ENCODE results near the gene SORCS3. TPM values are rescaled to one million over a fixed set of nuclear protein-coding genes. Genes with fewer than 3 reads are reported as not detected.

SORCS3 gene
- total RNA-seq, 1 donor from 2014 or later = 0.25 TPM

GRCh38 chr10:104892879-104893617 lies 252.0 kb downstream of the SORCS3 start:
- no peaks in the 10 kb centered on the region for H3K27me3 ChIP-seq
- H3K27ac ChIP-seq = no peak overlapping the region
- no peaks in the 10 kb centered on the region for H3K4me1 ChIP-seq
- DNase-seq (ENCODE audit: extremely low spot score in 2 of 2) = no peak
- H3K36me3 ChIP-seq = no peaks in the 10 kb centered on the region
- TF ChIP-seq POLR2A (IDR thresholded peaks at IDR 0.05) (no peak), CTCF (IDR thresholded peaks at IDR 0.05) (no peak), POLR2AphosphoS5 (IDR thresholded peaks at IDR 0.05; ENCODE audit: insufficient read depth in 1 of 2, low read depth in 1 of 2) (no peak)
- intact Hi-C loops (cut with DNase I) = no loop called here
- no peak overlapping the region for H3K4me3 ChIP-seq
- H3K9me3 ChIP-seq = no peaks in the 10 kb centered on the region

GRCh38 chr10:104893701-104894100 lies 252.6 kb downstream of the SORCS3 start:
- Histone ChIP-seq H3K4me3 (no peak overlapping the region), H3K27ac (no peak overlapping the region), H3K27me3 (no peaks in the 10 kb centered on the region), H3K36me3 (no peaks in the 10 kb centered on the region), H3K4me1 (no peaks in the 10 kb centered on the region), H3K9me3 (no peaks in the 10 kb centered on the region)
- no peak for TF ChIP-seq POLR2AphosphoS5 (IDR thresholded peaks at IDR 0.05; ENCODE audit: insufficient read depth in 1 of 2, low read depth in 1 of 2)
- TF ChIP-seq POLR2A (IDR thresholded peaks at IDR 0.05) = no peak
- TF ChIP-seq CTCF (IDR thresholded peaks at IDR 0.05) = no peak
- intact Hi-C loops (cut with DNase I) = no loop called here
- no peak for DNase-seq (ENCODE audit: extremely low spot score in 2 of 2)

GRCh38 chr10:104894681-104895080 lies 253.6 kb downstream of the SORCS3 start:
- no peak for TF ChIP-seq POLR2AphosphoS5 (IDR thresholded peaks at IDR 0.05; ENCODE audit: insufficient read depth in 1 of 2, low read depth in 1 of 2)
- TF ChIP-seq CTCF (IDR thresholded peaks at IDR 0.05) = no peak
- TF ChIP-seq POLR2A (IDR thresholded peaks at IDR 0.05) = no peak
- no peaks in the 10 kb centered on the region for H3K27me3 ChIP-seq
- H3K4me1 ChIP-seq = no peaks in the 10 kb centered on the region
- H3K9me3 ChIP-seq = no peaks in the 10 kb centered on the region
- no peaks in the 10 kb centered on the region for H3K36me3 ChIP-seq
- intact Hi-C loops (cut with DNase I) = no loop called here
- H3K4me3 ChIP-seq = no peak overlapping the region
- DNase-seq (ENCODE audit: extremely low spot score in 2 of 2) = no peak
- H3K27ac ChIP-seq = no peak overlapping the region

GRCh38 chr10:104895541-104895940 lies 254.5 kb downstream of the SORCS3 start:
- intact Hi-C loops (cut with DNase I) = no loop called here
- Histone ChIP-seq H3K4me1 (no peaks in the 10 kb centered on the region), H3K36me3 (no peaks in the 10 kb centered on the region), H3K27ac (no peak overlapping the region), H3K4me3 (no peak overlapping the region), H3K27me3 (no peaks in the 10 kb centered on the region), H3K9me3 (no peaks in the 10 kb centered on the region)
- TF ChIP-seq POLR2A (IDR thresholded peaks at IDR 0.05) (no peak), POLR2AphosphoS5 (IDR thresholded peaks at IDR 0.05; ENCODE audit: insufficient read depth in 1 of 2, low read depth in 1 of 2) (no peak), CTCF (IDR thresholded peaks at IDR 0.05) (no peak)
- no peak for DNase-seq (ENCODE audit: extremely low spot score in 2 of 2)

GRCh38 chr10:104895981-104896380 lies 254.9 kb downstream of the SORCS3 start:
- Histone ChIP-seq H3K27ac (no peak overlapping the region), H3K4me1 (no peaks in the 10 kb centered on the region), H3K4me3 (no peak overlapping the region), H3K9me3 (no peaks in the 10 kb centered on the region), H3K27me3 (no peaks in the 10 kb centered on the region), H3K36me3 (no peaks in the 10 kb centered on the region)
- no peak for DNase-seq (ENCODE audit: extremely low spot score in 2 of 2)
- TF ChIP-seq POLR2A (IDR thresholded peaks at IDR 0.05) (no peak), CTCF (IDR thresholded peaks at IDR 0.05) (no peak), POLR2AphosphoS5 (IDR thresholded peaks at IDR 0.05; ENCODE audit: insufficient read depth in 1 of 2, low read depth in 1 of 2) (no peak)
- intact Hi-C loops (cut with DNase I) = no loop called here
